ENCODE measurements around the gene DENND1A. TPM values are rescaled to one million over a fixed set of nuclear protein-coding genes. Genes with fewer than 3 reads are reported as not detected.

DENND1A gene
- total RNA-seq, 1 donor from 2014 or later, result 25.2 TPM

DNA sequence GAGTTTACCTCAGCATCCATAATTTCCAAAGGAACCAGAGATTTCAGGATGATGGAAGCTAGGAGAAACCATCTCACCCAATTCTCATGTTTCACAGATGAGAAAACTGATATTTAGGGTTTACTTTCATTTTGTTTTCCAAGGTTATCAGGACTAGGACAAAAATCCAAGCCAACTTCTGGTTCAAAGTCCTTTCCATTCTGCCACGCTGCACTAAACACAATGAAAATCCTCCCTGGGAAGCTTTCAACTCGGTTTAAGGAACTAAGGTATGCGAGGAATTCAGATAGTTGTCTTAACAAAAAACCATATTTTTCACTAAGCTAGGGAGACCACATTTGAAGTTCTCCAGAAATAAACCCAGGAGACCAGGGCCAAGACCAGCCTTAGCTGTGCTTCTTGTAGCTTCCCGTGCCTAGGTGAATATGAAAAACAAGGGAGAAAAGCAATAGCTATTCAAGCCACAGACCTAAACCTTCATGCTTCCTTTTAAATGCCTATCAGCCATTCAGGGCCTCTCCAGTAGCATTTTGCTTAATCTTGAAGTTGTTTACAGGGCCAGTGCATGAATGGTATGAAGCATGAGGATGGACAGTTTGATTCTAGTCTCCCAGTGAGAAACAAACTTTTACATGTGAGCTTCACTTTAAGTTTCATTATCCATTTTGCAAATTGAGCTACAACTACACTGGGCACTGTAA is 167.9 kb downstream of the DENND1A start:
- no peaks in the 10 kb centered on the region for H3K4me1 Mint-ChIP-seq
- ATAC-seq (ENCODE audit: low read depth) (no peak), DNase-seq (no peak)
- H3K27ac Mint-ChIP-seq, result no peak overlapping the region
- TF ChIP-seq, protein P1, sequence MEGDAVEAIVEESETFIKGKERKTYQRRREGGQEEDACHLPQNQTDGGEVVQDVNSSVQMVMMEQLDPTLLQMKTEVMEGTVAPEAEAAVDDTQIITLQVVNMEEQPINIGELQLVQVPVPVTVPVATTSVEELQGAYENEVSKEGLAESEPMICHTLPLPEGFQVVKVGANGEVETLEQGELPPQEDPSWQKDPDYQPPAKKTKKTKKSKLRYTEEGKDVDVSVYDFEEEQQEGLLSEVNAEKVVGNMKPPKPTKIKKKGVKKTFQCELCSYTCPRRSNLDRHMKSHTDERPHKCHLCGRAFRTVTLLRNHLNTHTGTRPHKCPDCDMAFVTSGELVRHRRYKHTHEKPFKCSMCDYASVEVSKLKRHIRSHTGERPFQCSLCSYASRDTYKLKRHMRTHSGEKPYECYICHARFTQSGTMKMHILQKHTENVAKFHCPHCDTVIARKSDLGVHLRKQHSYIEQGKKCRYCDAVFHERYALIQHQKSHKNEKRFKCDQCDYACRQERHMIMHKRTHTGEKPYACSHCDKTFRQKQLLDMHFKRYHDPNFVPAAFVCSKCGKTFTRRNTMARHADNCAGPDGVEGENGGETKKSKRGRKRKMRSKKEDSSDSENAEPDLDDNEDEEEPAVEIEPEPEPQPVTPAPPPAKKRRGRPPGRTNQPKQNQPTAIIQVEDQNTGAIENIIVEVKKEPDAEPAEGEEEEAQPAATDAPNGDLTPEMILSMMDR (IDR thresholded peaks at IDR 0.05), result no peak
- H3K36me3 Mint-ChIP-seq (ENCODE audit: low read depth), result peaks cover 6% of the 10 kb centered on the region
- ChIA-PET POLR2A (interaction anchor here (0.5 kb wide), 1 partner anchor 123 kb away, joined by 7 read pairs; no protein-coding TSS in a partner anchor), CTCF (no interaction called here)
- H3K9me3 Mint-ChIP-seq, result no peaks in the 10 kb centered on the region
- H3K27me3 Mint-ChIP-seq, result no peaks in the 10 kb centered on the region
- H3K4me3 Mint-ChIP-seq, result no peak overlapping the region
- intact Hi-C loops (cut with micrococcal nuclease), result no loop called here

DNA sequence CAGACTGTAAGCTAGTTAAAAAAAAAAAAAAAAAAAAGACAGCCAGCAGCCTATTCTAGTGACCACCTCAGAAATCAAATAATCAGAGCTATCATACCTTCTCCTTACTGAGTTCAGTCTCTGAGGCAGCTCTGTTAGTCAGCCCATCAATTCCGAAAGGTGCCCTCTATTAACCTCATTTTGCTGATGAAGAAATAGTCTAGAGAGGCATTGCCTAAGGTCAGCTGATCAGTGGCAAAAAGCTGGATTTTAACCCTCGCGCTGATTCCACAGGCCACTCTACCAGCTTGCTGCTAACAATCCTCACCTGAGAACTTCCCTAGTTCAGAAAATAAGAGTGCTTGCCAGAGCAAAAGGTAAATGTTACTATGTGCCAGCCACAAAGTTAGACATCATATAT is 172.0 kb downstream of the DENND1A start:
- intact Hi-C loops (cut with micrococcal nuclease), result no loop called here
- H3K4me1 Mint-ChIP-seq, result peaks cover 5% of the 10 kb centered on the region
- POLR2A ChIA-PET, result interaction anchor here (0.6 kb wide), 1 partner anchor 8 kb away, joined by 11 read pairs; no protein-coding TSS in a partner anchor
- ATAC-seq (ENCODE audit: low read depth) (no peak), DNase-seq (no peak)
- CTCF ChIA-PET, result interaction anchor here (0.6 kb wide), 1 partner anchor 1039 kb away, joined by 3 read pairs; no protein-coding TSS in a partner anchor
- H3K9me3 Mint-ChIP-seq, result no peaks in the 10 kb centered on the region
- no peak overlapping the region for H3K27ac Mint-ChIP-seq
- peaks cover 15% of the 10 kb centered on the region for H3K36me3 Mint-ChIP-seq (ENCODE audit: low read depth)
- no peak overlapping the region for H3K4me3 Mint-ChIP-seq
- TF ChIP-seq, protein P1 (IDR thresholded peaks at IDR 0.05), result no peak
- H3K27me3 Mint-ChIP-seq, result no peaks in the 10 kb centered on the region

DNA sequence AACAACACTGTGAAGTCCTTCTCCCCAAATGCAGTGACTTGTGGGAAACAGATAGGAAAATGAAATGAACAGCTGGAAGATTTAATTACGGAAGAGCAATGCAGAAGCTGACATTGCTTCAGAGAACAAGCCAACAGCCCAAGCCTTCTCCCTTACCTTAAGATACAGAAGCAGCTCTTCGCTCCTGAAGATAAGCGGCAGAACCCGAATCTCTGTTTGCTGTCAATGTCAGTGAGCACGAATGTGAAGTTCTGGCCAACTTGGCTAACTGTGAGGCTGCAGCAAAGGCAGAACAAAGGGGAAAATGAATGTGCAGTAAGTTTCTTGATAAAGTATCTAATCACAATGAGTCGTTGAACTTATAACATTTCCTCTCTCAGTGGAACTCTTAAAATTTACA is 172.4 kb downstream of the DENND1A start:
- Mint-ChIP-seq H3K36me3 (ENCODE audit: low read depth) (peaks cover 15% of the 10 kb centered on the region), H3K4me1 (peaks cover 5% of the 10 kb centered on the region), H3K27ac (no peak overlapping the region), H3K9me3 (no peaks in the 10 kb centered on the region), H3K27me3 (no peaks in the 10 kb centered on the region), H3K4me3 (no peak overlapping the region)
- DNase-seq, result no peak
- no peak for ATAC-seq (ENCODE audit: low read depth)
- CTCF ChIA-PET, result interaction anchor here (0.6 kb wide), 1 partner anchor 1039 kb away, joined by 3 read pairs; no protein-coding TSS in a partner anchor
- intact Hi-C loops (cut with micrococcal nuclease), result no loop called here
- TF ChIP-seq, protein P1 (IDR thresholded peaks at IDR 0.05), result no peak
- POLR2A ChIA-PET, result interaction anchor here (0.6 kb wide), 1 partner anchor 8 kb away, joined by 11 read pairs; no protein-coding TSS in a partner anchor

DNA sequence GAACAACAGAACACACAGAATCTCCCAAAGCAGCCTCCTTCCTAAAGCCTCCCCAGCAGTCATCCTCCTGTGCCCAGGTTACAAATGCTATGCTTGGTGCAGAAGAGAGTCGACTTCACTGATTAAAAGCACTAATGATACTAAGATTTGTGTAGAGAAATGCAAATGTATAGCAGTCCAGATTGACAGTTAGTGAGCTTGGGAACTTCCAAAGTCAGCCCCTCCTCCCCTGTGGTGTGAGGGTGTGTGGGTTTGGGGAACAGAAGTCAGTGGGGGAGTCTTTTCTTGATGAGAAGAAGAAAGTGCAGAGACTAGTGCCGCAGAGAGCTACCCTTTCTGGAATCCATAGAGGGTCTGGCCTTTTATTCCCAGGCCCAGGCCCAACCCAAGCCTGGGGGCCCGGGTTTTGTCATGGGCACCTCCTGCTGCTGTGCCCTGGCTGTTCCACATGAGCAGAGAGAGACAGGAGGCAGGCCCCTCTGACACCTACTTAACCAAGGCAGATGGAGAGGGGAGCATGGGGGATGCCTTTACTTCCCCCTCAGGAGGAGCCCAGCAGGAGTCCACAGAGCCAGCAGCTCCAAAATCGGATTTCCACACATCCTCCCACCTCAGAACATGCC is 173.3 kb downstream of the DENND1A start:
- Mint-ChIP-seq H3K4me3 (no peak overlapping the region), H3K27ac (no peak overlapping the region), H3K36me3 (ENCODE audit: low read depth) (peaks cover 15% of the 10 kb centered on the region), H3K4me1 (peaks cover 8% of the 10 kb centered on the region), H3K9me3 (no peaks in the 10 kb centered on the region), H3K27me3 (no peaks in the 10 kb centered on the region)
- TF ChIP-seq, protein P1 (IDR thresholded peaks at IDR 0.05), result no peak
- ChIA-PET CTCF (no interaction called here), POLR2A (no interaction called here)
- DNase-seq (no peak), ATAC-seq (ENCODE audit: low read depth) (no peak)
- intact Hi-C loops (cut with micrococcal nuclease), result no loop called here

DNA sequence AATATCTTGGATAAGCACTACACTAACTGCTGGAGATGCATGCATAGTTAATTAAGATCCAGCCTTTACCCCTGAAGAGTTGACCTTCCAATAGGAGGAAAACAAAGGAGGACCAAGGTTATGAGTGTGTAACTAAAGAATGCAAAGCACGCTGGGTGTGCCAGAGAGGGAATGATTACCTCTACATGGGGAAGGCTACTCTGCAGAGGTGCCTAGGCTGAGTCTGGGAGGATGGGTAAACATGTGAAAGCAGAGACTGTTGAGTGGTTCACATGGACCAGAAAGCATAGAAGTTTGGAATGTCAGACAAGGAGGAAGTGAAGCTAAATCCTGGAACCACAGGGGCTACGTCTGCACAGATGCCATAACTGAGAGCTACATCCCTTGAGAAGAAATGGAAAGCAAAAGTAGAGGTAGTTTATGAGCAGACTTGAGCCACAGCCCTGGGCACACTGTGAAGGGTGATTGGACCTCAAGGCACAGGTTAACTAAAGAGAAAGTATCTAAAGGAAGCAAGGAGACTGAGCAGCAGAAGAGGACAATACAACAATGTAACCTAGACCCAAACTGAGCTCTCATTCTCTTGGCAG is 176.2 kb downstream of the DENND1A start:
- DNase-seq, result no peak
- intact Hi-C loops (cut with micrococcal nuclease), result no loop called here
- H3K27ac Mint-ChIP-seq, result no peak overlapping the region
- peaks cover 12% of the 10 kb centered on the region for H3K36me3 Mint-ChIP-seq (ENCODE audit: low read depth)
- no peak for ATAC-seq (ENCODE audit: low read depth)
- no peaks in the 10 kb centered on the region for H3K9me3 Mint-ChIP-seq
- ChIA-PET CTCF (no interaction called here), POLR2A (no interaction called here)
- TF ChIP-seq, protein P1 (IDR thresholded peaks at IDR 0.05), result no peak
- no peaks in the 10 kb centered on the region for H3K27me3 Mint-ChIP-seq
- peaks cover 25% of the 10 kb centered on the region for H3K4me1 Mint-ChIP-seq
- no peak overlapping the region for H3K4me3 Mint-ChIP-seq

All from activated B cell treated with CpG ODN at 0.5 μM for 24 hours (primary cell).